NCI-H2196 (cell line): ENCODE data around the gene KAZN.

Experiments
- DNase-seq: peaks from one replicate; lab custom pipeline; 2025; ENCODE audit not compliant: unreplicated experiment; lab: John Stamatoyannopoulos, UW

Gene KAZN

DNA sequence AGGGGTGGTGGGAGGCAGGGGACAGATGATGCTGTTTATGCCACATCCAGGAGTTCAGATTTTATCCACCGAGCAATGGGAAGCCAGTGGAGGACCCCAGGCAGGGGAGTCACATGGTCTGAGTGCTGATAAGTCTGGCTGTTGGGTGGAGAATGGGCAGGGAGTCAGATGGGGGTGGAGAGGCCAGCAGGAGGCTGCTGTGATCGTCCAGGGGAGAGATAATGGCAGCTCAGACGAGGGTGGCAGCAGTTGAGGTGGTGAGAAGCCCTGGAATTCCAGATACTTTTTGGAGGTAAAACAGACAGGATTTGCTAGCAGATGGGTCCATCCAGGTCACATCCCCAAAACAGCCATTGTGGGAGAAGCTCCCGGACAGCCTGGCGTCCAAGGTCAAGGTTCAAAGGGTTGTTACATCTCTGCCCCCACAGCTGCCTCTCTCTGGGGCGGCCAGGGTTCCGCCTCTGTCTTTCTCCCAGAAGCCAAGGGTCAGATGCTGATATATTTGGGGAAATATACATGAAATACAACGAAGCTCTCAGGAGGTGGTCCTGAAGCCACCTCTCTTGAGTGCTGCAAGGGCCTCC lies 303.0 kb downstream of the KAZN start:
- no peak for DNase-seq

DNA sequence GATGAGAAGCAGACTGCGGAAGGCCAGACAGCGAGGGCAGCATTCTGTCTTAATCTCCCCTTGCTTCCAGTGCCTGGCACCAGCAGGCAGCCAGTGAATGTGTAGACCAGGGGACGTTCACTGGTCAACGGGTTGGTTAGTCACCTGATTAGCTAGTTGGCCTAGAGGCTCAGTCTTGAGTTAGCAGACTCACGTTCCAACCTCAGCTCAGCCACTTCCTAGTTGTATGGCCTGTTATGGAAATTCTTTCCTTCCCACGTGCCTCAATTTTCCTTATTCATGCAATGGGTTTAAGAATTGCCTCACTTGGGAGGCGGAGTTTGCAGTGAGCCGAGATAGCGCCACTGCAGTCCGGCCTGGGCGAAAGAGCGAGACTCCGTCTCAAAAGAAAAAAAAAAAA lies 305.4 kb downstream of the KAZN start:
- no peak for DNase-seq

DNA sequence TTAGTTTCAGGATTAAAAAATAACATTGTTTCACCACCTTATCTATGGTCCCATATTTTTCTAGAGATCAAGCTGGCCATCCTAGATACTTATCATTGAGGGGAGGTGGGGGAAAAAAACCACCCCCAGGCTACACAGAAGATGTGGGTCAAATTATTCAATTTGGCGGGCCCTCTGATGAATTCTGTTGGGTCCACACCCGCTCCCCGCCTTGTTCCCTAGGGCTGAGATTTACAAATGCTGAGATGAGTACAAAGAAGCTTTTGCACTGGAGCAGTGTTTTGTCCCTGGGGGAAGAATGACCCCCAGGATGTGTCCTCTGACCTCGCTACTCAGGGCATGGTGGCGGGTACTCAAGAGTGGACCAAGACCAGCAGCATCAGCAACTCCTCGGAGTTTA lies 308.2 kb downstream of the KAZN start:
- no peak for DNase-seq

DNA sequence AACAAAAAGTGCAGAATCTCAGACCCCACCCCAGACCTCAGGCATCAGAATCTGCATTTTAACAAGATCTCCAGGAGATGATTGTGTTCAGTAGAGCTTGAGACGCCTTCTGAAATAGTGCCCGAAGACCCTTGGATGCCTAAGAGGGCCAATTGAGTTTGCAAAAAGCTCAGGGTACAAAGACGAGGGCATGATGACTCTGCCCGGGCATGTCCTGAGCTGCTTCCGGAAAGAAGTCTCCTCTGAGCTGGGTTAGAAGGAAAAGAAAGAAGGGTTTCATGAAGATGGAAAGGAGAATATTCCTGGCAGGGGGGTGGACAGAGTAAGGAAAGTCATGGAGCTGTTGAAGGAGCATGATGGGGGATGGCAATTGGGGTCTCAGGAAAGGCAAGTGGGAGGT lies 308.9 kb downstream of the KAZN start:
- no peak for DNase-seq

DNA sequence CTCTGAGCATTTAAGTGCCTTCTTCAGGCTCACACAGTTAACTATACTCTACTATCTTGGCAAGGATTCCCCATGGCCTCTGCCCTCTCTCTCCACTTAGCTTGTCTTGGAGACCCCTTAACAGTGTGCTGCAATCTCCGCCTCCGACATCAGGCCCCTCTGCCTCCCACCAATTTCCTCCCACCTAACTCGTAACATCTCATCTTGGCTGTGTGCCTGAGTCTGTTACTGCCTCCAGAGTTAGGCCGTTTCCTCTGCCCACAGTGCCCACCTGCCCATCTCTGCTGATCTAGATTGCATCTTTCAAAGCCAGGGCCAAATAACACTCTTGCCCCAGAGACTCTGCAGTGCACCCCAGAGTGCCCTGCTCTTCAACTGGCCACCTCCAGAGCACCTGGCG lies 310.8 kb downstream of the KAZN start:
- no peak for DNase-seq

DNA sequence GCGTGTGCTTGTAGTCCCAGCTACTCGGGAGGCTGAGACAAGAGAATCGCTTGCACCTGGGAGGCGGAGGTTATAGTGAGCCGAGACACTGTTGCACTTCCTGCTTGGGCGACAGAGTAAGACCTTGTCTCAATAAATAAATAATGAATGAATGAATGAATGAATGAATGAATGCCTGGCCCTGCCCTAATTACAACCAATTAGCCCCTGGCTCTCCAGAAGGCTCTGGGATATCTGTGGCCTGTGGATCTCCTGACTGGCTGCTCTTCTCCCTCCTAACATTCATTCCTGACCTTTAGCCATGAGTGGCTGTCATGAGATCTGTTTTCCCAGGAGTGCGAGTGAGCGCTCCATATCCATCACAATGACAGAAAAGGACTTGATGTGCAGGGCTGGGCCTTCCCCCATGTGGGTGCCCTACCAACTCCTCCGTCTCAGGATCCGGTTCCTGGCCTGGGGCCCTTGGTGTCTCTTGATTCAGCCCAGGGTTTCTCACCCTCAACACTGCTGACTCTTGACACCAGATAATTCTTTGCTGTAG lies 311.5 kb downstream of the KAZN start:
- DNase-seq, result no peak

DNA sequence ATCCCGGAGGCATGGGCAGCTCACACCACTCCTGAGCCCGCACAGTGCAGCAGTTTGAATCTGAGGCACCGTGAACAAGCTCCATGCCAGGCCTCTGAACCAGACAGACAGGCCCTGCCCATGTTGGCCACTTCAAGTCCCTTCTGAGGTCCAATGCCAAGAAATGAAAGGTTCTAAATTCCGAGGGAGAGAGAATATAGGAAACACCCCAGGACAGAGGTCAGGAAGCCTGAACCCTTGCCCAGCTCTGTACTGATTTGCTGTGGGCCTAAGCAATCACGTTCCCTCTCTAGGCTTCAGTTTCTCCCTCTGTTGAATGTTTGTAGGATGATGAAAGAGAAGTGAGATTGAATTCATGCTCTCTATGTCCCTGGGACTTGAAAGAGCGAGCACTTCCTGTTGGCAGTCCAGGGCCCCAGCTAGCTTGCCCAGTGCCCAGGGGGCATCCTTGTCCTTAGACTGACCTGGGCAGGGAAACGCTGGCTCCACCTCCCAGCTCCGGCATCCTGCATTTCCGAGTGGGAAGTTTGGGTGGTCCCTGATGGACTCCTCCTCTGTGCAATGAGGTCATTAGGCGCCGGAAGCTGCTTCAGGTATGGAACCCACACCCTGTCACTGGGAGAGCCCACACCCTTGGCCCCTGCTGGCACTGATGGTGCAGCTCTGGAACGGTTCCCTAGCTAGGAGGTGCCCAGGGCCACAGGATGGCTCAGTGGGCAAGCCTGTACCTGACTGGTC lies 312.7 kb downstream of the KAZN start:
- peak; percentile 67 for DNase-seq

DNA sequence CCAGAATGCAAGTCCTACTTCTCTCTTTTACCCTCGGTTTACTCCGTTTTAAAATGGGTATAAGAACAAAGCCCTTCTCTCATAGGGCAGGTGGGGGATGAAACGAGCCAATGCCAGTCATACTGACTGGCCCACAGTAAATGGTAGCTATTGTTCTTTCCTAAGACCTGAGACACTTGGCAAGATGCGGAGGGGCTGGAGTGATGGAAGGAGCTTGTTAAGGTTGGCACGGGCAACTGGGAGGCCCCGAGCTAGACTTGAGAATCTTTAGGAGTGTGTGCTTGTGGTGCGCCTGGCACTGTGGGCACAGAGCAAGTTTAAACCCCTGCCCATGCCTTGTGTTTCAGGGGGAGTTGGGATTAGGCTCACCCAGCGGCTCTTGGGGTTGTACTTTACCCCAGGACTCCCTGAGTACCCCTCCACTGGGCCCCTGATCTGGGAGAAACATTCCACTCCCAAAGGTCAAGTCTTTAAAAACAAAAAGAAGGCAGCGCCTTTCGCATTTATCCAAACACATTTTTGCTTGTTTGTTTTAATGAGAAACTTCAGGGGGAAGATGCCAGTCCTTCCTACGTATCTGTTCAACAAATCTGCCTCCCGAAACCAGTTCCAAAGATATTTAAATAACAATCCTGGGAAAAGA lies 314.5 kb downstream of the KAZN start:
- DNase-seq, result no peak

DNA sequence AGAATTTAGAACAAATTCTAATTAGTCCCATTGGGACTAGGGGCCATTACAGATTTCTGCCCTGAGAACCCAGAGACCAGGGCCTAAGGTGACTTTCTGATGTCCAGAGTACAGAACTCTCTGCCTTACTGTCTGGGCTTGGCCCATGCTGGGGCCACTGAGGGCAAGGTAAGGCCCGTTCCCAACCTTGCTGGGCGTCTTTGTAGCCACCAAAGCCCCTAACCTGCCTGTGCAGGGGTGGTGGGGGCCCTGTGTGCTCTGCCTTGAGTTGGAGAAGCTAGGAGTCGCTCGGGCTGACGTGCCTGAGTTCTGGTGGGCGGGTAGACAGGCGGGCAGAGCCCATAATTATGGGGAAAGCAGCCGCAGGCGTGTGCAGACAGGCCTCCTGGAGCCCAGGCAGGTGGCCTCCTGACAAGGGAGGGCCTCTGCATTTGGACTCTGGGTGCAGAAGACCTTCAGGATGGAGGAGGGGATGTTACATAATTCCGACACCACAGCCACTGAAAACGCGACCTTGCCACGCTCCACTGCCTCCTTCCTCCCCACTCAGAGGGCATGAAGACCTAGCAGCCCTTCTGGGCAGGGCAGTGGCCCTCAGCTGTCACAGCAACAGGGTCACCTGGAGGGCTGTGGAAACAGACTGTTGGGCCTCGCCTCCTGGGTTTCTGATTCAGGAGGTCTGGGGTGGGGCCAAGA lies 315.1 kb downstream of the KAZN start:
- peak; percentile 75 for DNase-seq

DNA sequence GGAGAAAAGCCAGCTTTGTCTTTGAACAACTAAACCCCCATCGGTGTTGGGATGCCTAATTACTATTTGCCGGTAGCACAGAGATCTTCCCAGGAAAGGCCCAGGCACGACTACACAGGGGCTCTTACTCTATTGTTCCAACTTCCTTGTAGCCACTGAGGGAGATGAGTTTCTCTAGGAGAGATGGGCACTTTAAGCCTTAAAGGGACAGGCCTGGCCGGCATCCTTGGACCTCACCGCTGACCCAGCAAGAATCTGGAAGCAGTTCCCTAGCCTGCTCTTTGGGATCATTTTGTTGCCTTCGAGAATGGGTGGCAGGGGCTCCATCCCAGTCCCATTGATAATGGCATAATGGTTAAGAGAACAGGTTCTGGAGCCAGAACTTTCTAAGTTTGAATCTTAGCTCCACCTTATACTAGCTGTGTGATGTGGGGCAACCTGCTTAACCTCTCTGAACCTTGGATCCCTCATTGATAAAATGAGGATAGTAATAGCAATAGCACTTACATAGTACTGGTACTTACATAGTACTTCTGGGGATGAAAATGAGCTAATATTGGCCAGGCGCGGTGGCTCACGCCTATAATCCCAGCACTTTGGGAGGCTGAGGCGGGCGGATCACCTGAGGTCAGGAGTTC lies 316.0 kb downstream of the KAZN start:
- DNase-seq, result peak; percentile 32

DNA sequence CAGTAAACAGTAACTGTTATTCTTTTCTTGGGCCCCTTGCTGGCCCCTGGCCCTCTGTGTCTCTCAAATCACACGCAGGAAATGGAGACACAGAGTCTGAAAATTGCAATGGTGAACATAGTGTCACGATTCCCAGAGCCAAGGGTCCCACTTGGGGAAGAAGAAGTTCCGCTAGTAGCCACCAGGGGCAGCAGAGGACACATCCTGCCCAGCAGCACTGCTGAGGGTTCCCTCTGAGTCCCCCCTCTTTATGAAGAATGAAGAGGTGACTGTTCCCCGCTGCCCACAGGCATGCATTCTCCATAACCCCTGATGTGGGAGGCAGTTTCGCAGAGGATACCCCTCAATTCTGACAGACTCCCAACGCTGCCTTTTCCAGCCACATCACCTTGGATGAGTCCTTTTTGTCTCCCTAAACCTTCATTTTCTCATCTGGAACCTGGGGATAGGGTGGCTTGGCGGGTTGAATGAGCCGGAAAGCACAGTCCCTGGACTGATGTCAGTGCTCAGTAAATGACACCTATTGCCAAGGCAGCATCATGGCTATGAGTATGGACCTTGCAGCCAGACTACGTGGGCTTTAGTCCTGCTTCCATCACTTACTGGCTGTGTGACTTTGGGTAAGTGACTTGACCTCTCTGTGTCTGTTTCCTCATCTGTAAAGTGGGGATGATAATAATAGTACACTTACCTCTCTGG lies 317.0 kb downstream of the KAZN start:
- peak; percentile 45 for DNase-seq

DNA sequence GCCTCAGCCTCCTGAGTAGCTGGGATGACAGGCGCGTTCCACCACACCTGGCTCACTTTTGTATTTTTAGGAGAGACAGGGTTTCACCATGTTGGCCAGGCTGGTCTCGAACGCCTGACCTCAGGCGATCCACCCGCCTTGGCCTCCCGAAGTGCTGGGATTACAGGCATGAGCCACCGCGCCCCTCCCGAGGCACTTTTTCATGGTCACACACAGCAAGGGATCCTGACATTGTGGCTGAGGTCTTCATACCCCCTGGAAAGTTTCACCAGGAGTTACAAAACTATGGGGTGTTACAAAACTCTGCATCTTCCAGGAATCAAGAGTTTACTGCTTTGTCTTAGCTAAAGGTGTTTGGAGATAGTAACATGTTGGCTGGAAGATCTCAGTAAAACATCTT lies 320.8 kb downstream of the KAZN start:
- DNase-seq, result no peak

DNA sequence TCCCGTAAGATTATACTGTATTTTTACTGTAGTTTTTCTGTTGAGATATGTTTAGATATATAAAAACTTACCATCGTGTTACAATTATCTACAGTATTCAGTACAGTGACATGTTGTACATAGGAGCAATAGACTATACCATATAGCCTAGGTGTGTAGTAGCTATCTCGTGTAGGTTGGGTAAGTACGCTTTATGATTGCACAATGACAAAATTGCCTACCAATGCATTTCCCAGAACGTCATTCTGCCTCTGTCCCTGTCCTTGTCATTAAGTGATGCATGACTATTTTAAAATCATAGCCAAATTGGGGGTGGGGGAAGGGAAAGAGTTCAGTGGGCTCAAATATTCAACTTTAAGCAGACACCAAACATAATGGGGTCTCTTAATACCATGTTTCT lies 321.3 kb downstream of the KAZN start:
- no peak for DNase-seq

DNA sequence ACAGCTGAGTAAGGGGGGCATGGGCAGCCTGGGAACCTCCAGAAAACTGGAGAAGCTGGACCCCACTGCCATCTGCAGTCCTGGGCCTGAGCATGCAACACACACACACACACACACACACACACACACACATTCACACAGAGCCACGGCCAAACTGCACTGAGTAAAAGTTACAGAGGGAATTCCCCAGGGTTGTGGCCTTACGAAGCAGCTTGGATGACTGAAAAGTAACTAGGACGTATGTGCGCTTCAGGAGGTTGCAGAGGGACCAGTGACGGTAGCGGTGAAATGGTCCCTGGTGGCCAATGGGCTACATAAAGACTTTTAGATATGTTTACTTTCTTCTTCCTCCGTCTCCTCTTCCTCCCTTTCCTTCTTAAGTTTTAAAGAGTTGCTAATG lies 322.6 kb downstream of the KAZN start:
- DNase-seq, result no peak

DNA sequence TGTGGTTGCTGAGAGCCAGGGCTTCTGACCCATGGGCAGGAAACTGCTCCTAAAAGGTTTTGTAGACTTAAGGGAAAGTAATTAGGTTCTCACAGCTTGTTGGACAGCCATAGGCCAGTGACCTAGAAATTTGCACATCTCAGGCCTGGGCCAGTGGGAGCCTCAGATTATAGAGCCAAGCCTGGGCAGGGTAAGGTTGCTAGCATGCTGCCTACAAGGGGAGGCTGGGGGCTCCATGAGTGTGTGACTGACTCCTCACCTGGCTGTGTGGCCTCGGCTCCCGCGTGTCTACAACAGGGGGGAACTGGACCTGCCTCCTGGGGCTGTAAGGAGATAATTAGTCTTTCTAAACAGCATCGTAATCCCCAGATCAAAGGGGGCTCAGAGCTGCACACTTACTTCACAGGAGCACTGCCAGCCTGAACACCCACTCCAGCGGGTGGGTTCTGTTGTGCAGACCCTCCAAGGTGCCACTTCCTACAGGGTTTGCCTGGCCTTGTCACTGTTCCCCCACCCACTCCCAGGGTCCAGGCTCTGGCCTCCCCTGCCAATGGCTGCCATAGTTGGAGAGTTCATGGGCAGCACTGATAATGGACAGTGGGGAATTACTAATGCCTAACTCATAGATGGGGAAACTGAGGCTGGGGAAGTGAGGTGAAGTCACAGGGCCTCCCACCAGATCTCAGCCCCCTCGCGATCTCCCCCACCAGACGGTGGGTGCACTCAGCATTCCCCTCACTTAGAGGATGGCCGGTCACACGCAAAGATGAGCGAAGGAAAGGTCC lies 324.6 kb downstream of the KAZN start:
- no peak for DNase-seq

DNA sequence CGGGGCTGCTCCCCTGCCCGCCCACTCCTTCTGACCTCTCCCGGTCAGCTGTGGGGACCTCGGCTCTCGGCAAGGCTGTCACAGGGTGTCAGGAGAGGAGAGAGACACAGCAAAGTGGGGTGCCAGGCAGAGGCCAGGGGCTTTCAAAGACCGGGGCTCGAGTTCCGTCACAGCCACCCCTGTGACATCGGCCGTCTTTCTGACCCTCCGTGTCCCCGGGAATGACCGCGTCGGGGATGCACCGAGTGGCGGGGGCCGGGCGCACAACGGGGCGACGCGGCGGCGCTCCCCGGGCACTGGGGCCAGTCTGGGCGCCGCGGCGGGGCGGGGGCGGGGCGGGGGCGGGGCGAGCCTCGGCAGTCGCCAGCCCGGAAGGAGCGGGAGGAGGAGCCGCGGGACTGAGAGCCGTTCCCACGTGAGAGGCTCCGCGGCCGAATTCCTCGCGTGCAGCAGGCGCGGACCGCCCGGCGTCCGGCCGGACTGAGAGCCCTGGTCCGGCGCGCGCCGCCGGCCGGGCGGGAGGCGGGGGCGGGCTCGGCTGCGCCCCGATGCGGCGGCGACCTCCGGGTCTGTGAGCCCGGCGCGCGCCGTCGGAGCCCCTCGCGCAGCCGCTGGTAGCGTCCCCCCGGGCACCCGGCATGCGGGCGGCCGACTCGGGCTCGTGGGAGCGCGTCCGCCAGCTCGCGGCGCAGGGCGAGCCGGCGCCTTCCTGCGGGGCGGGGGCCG lies 325.4 kb downstream of the KAZN start:
- DNase-seq, result peak; percentile 43

DNA sequence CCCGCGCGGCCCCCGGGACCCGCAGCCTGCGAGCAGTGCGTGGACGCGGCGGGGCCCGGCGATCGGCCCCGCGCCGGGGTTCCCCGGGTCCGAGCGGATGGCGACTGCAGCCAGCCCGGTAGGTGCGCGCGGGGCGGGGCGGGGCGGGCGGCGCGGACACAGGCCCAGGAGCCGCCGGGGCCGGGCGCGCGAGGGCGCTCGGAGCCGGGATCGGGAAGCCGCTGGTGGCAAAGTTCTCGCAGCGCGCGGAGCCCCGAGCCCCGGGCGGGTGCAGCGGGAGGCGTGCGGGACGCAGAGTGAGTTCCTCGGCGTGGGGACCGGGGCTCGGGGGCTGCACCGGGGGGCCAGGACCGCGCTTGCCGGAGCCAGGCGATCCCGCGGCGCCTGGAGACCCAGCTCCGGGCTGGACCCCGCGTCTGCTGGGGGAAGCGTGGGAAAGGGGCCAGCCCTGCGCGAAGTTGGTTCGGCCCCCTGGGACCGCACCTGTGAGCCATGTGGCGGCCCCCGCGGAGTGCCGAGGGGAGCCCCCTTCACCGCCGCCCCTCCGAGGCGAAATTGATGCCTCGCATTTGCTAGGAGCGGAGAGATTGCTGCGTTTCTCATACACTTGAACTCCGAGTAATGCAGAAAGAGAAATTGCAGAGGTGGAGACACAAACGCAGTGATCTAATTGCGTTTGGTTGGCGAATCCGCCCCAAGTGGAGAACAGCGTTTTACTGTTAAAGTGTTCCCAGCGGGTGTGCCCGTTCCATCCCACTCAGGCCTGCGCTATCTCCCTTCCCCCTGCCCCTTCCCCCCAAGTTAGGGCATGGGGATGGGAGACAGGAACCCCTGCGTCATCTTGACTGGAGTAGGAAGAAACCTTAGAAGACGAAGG lies 326.2 kb downstream of the KAZN start:
- DNase-seq, result peak; percentile 25
